GM18858 (cell line): Measurements from ENCODE around the gene MEX3A.
"Not testable (repeated sequence)": the region's sequence is repeated elsewhere in the genome, so short reads cannot be mapped to it uniquely, and the experiment has no call there.

Experiments used
- ATAC-seq: cut with Tn5 transposase; IDR thresholded peaks from one replicate; pipeline ENCODE4 v1.9.1; 2021; ENCODE audit not compliant: unreplicated experiment

The MEX3A gene

DNA sequence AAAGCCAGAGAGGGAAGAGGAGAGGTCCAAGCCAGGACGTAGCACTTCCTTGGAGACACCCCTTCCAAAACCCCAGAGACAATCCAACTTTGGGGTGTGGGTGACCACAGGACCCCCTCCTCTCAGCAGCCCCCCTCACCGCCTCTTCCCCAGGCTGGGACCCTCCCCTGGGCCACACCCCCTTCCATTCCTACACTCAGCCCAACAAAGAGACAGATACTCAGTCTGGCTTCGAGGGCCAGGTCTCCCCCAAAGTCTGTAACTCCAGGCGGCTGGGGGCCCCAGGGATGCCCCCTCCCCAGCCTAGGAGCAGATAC, 1.4 kb downstream of the MEX3A start:
- ATAC-seq, result no peak

DNA sequence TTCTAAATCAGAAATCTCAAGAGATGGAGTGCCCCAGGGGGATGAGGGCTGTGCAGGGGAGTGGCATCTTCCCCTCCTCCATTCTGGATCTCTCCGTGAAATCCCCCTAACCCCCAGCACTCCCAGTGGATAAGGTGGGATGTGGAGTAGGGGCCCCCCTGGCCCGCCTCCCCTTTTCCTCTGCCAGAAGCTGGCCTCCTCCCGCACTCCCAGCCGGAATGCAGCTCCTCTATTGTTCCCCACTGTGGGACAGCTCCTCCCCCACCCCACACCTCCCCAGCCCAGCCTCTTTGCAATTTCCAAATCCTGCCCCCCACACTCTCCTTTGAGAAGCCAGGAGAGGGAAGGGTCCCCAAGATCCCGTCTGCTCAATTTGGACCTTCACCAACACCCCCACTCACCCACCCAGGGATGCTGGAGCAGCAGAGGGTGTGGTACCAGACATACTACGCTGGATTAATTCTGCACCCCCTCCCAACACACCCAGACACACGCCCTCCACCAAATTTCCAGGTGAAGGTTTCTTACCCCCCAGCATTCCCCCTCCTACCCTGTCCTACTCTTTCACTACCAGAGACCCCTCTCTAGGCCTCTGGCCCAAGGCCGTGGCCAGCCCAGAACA, 1.9 kb downstream of the MEX3A start:
- ATAC-seq, result no peak

DNA sequence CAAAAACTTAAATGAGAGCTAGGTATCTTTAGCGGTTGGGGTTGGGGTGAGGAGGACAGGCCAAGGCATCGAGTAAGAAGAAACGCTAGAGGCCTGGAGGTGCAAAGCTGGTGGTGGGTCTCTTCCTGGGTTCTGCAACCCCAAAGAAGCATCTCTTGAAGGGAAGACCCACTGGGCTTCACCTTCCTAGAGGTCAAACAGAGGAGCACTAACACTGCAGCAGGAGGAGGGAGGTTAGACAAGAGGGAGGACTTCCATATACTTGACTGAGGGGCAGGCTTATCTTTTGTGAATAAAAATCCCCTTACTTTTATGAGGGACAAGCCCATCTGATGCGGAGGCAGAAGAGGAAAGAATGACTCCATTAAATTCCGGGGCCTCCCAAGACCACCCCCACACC, 2.5 kb downstream of the MEX3A start:
- ATAC-seq, result no peak

DNA sequence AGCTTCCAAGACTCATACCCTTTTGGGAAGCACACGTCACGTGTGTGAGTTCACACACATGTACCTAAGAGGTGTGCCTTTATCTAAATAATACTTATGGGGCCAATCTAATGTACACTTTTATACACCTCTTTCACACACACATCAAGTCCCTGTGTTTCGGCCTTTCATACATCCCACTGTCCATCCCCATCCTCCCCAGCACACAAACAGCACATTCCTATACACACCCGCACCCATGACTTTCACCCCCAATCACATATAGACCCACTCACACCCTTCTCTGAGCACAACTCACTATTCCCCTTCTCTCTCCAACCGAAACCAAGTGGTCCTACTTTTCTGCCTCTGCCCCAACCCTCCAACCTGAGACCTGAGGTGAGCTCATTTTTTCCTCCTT, 3.5 kb downstream of the MEX3A start:
- no peak for ATAC-seq

DNA sequence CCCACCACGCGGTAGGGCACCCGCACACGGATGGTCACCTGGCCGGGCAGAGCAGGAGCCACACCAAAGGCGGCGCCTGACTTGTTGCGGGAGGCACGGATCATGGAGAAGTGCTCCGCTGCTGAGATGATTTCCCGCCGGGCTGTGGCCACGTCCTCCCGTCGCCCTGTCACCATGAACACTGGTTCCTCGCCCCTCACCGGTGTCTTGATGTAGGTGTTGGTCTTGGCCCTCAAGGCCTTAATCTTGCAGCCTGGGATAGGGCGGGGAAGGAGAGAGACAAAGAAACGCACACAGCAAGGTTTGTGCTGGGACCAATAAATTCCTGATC, 4.9 kb downstream of the MEX3A start:
- no peak for ATAC-seq

DNA sequence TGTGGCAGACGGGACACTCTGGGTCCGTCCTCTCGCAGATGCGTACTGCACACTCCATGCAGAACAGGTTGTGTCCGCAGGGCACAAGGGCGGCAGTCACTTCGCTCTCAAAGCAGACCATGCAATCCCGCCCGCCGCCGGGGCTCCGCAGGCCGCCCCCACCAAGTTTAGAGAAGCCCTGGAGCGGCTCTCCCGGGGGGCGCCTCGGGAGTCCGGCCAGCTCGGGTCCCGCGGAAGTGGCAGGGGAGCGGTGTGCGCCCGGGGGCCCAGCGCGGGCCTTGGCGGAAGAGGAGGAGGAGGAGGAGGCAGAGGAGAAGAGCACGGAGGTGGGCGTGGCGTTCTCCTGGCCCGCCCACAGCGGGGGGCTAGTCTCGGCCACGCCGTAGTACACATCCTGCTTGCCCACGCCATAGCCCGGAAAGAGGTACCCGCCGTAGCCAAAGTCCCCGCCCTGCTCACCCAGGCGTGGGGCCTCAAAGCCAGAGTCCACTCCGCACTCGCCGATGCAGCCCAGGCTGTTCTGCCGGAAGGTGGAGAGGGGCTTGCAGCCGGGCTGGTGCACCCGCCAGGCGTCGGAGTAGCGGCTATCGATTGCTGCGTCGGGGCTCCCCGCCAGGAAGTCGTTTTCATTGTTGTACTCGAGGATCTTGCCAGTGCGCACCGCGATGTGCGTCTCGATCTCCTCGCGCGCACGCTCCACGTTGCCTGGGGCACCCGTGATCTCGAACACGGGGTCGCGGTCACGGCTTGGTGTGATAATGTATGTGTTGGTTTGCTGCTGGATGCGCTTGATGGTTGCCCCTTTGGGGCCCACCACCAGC, 5.4 kb downstream of the MEX3A start:
- ATAC-seq, result no peak

DNA sequence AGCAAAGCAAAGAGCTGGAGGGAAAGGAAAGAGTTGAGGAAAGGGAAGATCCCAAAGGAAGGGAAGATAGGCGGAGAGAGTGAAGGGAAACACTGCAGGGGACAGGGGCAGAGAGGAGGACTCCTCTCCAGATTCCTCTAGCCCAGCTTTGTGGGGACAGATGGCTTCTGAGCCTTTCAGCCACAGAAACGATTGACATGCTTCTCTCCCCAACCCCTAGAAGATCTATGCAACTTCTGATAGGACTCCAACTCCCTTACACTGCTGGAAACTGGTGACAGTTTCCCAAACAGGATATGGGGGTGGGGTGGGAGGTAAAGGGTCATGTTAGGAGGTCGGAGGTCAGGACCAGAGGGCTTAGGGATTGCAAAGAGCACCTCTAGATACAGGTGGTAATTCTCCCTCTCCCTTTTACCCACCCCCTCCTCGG, 6.5 kb downstream of the MEX3A start:
- no peak for ATAC-seq

DNA sequence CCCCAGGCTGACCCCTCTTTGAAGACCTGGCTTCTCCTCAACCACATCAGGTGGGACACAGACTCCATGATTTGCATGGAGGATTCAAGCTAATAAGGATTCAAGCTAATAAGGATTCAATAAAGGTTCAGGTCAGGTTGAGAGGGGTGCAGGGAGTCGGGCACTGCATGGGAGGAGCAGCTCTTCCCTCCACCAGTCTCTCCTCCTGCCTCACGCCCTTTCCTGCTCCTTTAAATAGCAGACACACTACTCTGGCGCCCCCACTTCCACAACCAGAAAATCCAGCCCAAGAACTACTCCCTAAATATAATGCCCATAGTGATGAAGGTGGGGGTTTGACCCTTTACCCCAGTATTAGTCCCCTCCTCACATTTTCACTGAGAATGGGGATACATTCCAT, 7.1 kb downstream of the MEX3A start:
- no peak for ATAC-seq

DNA sequence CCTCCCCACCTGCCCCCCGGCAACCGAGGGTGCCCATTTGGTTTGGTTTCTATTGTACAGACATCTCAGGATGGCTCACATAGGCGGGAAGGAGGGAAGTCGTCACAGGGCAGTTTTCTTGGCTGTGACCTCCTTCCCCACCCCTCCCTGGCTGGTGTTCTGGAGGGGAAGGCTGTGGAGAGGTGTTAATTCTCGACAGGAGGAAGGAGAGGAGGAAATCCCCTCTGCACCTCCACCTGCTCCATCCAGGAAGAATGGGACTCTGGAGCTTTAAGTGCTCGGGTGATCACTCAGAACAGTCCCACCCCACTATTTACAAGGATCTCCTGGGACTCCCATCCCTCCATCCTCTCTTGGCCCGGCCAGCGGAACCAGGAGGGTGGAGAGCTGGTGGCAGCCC, 7.6 kb downstream of the MEX3A start:
- no peak for ATAC-seq

DNA sequence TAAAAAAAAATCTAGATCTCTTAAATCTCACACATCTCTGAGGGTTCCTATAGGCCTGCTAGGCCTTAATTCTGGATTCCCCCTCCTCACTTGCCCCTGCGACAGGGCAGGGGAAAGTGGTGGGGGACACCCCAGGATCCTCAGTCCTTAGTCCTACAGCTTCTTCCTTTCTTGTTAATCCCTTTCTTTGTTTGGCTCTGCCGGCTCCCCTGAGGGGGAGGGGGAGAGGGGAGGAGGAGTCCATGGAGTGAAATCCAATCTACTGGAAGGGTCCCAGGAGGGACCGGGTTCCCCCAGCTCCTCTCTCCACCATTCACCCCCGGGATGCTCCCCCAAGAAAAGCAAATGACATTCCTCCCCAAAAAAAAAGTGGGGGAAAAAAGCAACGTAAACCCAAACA, 8.5 kb downstream of the MEX3A start:
- no peak for ATAC-seq

DNA sequence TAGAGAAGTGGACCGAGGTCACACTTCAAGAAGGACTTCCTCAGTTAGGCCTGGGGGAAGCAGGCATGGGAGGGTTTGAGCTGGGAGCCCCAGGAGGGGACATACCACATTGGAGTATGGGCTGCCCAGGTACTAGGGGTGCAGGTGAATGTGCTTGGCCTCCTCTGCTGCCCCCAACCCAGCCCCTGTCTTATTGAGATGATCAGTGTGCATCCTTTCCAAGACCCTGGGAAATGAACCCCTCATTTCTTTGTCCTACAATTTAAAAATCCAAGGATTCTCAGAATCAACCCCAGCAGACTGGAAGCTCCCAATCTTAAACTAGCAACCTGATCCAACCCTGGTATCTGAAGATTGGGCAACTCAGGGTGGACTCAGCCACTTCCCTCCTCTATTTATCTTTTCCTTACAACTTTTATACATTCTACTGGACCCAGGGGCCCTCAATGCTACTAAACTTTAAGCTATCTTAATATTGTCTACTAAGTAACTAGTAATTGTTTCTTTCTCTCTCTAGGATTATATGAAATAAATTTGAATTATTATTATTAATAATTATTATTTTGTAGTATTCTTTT, 9.1 kb downstream of the MEX3A start:
- no peak for ATAC-seq

DNA sequence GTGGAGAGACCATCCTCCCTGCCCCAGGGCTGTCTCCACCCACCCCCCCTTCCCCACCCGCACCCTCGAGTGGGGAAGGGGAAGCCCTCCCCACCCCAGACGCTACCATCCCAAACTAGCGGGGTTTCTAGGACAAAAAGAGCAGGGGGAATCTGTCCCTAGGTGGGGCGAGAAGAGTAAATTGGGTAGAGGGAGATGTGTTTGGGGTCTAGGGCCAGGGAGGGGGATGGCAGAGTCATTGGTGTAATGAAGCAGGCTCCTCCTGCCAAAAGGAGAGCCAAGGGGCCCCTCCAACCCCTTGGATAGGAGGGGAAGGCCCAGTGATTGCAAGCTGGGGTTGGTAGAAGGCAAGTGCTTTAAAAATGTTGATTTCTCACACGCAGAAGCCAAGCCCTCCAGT, 10.0 kb downstream of the MEX3A start:
- no peak for ATAC-seq

DNA sequence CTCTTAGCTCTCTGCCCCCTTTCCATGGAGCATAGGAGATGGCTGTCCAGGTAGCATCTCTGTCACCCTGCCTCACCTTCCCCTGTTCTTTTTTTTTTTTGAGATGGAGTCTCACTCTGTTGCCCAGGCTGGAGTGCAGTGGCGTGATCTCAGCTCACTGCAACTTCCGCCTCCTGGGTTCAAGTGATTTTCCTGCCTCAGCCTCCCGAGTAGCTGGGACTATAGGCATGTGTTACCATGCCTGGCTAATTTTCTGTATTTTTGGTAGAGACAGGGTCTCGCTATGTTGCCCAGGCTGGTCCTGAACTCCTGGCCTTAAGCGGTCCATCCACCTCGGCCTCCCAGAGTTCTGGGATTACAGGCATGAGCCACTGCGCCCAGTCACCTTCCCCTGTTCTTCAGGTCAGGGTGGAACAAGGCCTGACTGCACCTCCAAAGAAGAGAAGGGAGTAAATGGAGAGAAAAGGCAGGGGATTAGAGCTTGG, 10.9 kb downstream of the MEX3A start:
- not testable (repeated sequence) for ATAC-seq

DNA sequence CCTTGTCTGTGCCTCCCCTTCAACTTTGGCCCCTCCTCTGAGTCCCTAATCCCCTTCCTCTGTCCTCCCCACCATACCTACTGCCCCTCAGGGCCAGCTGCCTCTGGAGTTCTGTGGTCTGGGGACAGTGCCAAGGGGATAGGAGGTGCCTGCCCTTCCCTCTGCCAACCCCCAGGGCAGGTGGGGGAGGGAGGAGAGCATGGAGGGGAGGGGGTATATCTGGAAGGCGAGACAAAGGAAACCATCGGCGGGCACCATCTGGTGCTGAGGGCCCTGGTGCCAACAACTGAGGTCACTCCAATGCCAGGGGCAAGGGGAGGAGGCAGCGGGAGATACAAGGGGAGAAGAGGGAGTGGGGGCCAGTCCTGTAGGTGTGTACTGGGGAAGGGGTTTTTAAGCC, 11.7 kb downstream of the MEX3A start:
- no peak for ATAC-seq

DNA sequence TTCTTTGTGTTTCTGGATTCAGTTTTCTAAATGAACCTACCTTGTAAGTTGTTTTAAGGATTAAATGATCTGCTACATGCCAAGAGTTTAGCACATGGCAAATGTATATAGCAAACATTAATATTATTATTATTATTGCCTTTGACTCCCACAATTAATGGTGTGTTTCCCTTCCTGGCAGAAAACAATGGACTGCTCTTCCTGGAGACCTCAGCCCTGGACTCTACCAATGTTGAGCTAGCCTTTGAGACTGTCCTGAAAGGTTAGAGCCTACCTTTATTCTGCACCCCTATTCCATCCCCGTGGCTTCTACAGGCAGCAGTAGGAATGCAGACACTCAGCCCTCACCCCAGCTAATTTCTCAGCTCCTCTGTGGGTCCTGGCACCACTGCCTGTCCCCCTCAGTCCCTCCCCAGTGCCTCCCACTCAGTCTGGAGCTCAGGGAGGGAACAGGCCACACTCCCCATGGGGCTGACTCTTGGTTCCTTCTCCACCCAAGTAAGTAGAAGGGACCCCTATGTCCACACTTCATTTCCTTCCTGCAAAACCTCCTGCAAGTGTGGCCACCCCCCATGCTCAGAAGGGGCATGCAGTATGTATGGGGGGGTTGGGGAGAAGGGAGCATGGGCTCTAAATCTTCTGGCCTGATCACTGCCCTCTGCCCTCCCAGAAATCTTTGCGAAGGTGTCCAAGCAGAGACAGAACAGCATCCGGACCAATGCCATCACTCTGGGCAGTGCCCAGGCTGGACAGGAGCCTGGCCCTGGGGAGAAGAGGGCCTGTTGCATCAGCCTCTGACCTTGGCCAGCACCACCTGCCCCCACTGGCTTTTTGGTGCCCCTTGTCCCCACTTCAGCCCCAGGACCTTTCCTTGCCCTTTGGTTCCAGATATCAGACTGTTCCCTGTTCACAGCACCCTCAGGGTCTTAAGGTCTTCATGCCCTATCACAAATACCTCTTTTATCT, 12.5 kb downstream of the MEX3A start:
- no peak for ATAC-seq

DNA sequence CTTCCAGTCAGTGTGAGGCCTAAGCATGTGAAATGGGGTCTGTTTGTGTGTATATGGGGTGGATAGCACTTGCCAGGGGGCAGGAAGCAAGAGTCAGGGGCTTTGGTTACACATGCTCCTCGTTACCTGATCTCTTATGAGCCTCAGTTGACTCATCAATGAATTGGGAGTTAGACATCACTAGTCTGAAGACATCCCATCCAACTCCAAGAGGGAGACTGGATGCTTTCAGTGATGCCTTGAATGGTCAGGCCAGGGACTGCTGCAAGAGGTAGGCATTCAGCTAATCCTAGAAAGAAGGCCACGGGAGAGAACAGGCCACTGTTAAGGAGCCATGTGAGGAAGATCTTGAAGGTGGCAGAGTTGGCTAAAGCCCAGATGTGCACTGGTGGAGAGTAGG, 15.0 kb downstream of the MEX3A start:
- no peak for ATAC-seq

DNA sequence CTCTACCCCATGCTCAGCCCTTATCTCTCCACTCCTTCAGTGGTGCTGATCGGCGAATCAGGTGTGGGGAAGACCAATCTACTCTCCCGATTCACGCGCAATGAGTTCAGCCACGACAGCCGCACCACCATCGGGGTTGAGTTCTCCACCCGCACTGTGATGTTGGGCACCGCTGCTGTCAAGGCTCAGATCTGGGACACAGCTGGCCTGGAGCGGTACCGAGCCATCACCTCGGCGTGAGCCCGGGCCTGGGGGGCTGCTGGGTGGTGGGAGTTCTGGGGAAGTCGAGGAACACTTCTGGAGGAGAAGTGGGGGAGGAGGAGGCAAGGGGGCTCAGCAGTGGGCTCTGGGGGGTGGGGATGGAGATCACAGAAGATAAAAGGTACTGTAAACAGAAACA, 16.4 kb downstream of the MEX3A start:
- no peak for ATAC-seq

DNA sequence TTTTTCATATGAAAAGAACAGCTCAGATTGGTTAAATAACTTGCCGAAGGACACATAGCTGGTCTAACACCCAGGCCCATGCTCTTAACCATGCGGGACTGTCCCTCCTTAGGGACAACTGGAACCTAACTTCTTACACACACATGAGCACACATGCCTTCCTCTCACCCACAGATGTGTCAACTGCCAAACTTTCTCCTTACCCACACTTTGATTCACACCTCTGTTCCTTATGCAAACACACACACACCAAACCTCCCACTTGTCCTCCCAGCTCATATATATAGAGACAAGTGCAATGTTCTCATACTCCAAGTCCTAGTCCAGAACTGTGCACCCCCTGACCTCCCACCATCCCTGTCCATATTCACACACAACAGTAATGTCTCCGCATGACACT, 17.1 kb downstream of the MEX3A start:
- ATAC-seq, result no peak

DNA sequence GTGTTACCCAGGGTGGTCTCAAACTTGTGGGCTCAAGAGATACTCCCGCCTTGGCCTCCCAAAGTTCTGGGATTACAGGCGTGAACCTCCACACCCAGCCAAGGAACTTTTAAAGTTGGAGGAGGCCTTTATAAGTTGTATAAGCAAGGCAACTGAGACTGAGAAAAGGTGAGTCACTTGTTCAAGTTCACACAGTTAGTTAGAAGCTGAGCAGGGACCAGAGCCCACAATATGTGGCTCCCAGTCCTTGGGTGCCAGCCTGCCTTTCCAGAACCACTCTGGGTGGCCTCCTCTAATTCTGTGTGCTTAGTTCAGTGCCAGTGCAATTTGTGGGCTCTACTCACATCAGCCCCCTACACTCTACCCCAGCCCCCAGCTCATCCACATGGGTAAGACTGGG, 17.6 kb downstream of the MEX3A start:
- no peak for ATAC-seq

DNA sequence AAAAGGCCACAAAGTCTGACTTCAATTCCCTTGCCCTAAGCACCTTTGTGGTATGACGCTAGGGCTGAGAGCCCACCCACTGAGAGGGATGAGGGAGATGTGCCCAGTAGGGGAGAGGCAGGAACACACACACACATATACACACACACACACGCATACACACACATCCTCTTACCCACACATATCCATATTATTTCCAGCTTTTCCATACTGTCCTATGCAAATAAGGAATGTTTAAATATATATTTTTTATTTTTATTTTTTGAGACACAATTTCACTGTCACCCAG, 18.3 kb downstream of the MEX3A start:
- ATAC-seq, result no peak

DNA sequence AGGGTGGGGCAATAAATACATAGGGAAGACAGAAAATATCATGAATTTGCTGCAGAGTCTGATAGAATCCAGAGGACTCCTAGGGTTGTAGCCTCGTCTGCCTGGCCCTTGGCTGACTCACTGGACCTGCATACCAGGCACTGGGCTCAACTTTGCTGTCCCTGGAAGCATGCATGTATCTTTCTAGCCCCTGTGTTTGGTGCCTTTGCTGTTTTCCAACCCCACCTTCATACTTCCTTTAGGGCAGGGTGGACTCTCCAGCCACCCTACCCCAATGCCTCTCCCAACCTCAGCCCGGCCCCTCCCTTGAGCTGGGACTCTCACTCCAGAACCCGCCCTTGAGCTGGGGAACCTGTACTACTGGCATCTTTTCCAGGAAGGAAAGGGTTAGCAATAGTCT, 20.1 kb downstream of the MEX3A start:
- ATAC-seq, result no peak
